SU-DHL-6 (cell line): ENCODE data around the gene TLL2.

Experiments used
- H2AFZ ChIP-seq: fragments of 200-600 bp; sonication (generic); 2 replicates; pipeline ENCODE4 v1.6.1; 2014; ENCODE audit warnings: low read depth, mild to moderate bottlenecking, moderate library complexity, mixed read lengths, antibody characterized with exemption, low read length; ENCODE audit not compliant: severe bottlenecking
- H3F3A ChIP-seq: fragments of 200-600 bp; shearing (Covaris generic); 2 replicates; pipeline ENCODE4 v1.6.0; 2016; ENCODE audit warnings: antibody characterized with exemption, mild to moderate bottlenecking; ENCODE audit not compliant: insufficient read depth
- H3K27ac ChIP-seq: fragments of 200-600 bp; sonication (generic); 2 replicates; pipeline ENCODE4 v1.5.1; 2016; ENCODE audit warnings: low read depth, mild to moderate bottlenecking, low read length, moderate library complexity, mixed read lengths
- H3K27me3 ChIP-seq: fragments of 200-600 bp; sonication (generic), shearing (Covaris generic); 2 replicates; pipeline ENCODE4 v1.6.0; 2014; ENCODE audit warnings: mild to moderate bottlenecking, low read length
- H3K36me3 ChIP-seq: fragments of 200-600 bp; sonication (generic); 2 replicates; pipeline ENCODE4 v1.6.1; 2014; ENCODE audit warnings: mild to moderate bottlenecking, low read length, mixed read lengths
- H3K4me2 ChIP-seq: fragments of 300-600, 200-600 bp; shearing (Covaris generic), sonication (generic); 2 replicates; pipeline ENCODE4 v1.6.0; 2014; ENCODE audit warnings: low read length, low read depth, mild to moderate bottlenecking; ENCODE audit not compliant: poor library complexity, severe bottlenecking
- H3K4me3 ChIP-seq: fragments of 200-600 bp; sonication (generic); 2 replicates; pipeline ENCODE4 v1.5.1; 2014; ENCODE audit warnings: antibody characterized with exemption, low read length, mild to moderate bottlenecking, mixed read lengths; ENCODE audit not compliant: insufficient read depth, poor library complexity, severe bottlenecking
- H3K79me2 ChIP-seq: fragments of 200-600 bp; sonication (generic); 2 replicates; pipeline ENCODE4 v1.6.1; 2014; ENCODE audit warnings: mild to moderate bottlenecking, low read length, moderate library complexity; ENCODE audit not compliant: insufficient read depth
- H3K9ac ChIP-seq: fragments of 200-600 bp; sonication (generic); 2 replicates; pipeline ENCODE4 v1.7.0; 2014; ENCODE audit warnings: mild to moderate bottlenecking, low read length
- H3K9me2 ChIP-seq: fragments of 200-600 bp; sonication (generic); replicated peaks from 2 replicates; pipeline ENCODE4 v1.6.1; 2014; ENCODE audit warnings: low read length; ENCODE audit not compliant: insufficient read depth
- H3K9me3 ChIP-seq: fragments of 200-600 bp; sonication (generic); 2 replicates; pipeline ENCODE4 v1.6.1; 2014; ENCODE audit warnings: low read length, mixed read lengths; ENCODE audit not compliant: insufficient read depth
- H4K20me1 ChIP-seq: fragments of 200-600 bp; sonication (generic); 2 replicates; pipeline ENCODE4 v1.6.1; 2014; ENCODE audit warnings: low read depth, mild to moderate bottlenecking, antibody characterized with exemption, low read length, moderate library complexity, mixed read lengths
- EZH2phosphoT487 ChIP-seq: fragments of 200-600 bp; sonication (generic), shearing (Covaris generic); conservative IDR thresholded peaks from 2 replicates; pipeline ENCODE4 v1.6.1; 2018; ENCODE audit warnings: mild to moderate bottlenecking, antibody characterized with exemption, low read length, moderate library complexity, mixed read lengths
- TF ChIP-seq, protein P1 (sequence below): fragments of 200-600 bp; sonication (generic); IDR thresholded peaks from one replicate; pipeline ENCODE4 v1.5.1; 2017; ENCODE audit warnings: antibody characterized with exemption, mild to moderate bottlenecking, low read length, moderate library complexity; ENCODE audit not compliant: insufficient read depth, poor library complexity, severe bottlenecking

Gene TLL2

DNA sequence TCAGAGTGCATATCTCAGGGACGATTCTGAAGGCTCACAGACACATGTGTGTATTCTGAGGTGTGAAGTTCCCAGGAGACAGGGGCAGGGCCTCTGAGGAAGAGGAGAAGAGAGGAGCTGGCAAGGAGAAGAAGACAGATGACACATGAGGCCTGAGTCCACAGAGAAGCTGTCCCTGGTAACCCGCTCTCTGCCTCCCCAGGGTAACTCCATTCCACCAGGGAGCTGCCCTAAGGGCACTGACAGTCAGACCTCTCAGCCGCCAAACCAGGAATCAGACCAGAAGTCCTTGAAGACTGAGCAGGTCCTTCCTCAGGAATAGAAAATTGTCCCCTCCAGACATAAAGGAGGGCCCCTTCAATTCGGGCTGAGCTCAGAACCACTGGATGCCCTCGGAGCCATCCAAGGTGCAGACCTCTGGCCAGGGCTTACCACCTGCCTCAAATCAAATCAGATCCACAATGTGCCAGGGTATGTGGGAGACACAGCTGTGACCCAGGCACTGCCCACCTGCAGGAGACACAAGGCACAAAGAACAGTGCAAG lies 57.4 kb downstream of the TLL2 start:
- no peaks in the 10 kb centered on the region for H3K79me2 ChIP-seq
- no peak overlapping the region for H3K4me2 ChIP-seq
- no peak for TF ChIP-seq EZH2phosphoT487
- TF ChIP-seq, protein P1, sequence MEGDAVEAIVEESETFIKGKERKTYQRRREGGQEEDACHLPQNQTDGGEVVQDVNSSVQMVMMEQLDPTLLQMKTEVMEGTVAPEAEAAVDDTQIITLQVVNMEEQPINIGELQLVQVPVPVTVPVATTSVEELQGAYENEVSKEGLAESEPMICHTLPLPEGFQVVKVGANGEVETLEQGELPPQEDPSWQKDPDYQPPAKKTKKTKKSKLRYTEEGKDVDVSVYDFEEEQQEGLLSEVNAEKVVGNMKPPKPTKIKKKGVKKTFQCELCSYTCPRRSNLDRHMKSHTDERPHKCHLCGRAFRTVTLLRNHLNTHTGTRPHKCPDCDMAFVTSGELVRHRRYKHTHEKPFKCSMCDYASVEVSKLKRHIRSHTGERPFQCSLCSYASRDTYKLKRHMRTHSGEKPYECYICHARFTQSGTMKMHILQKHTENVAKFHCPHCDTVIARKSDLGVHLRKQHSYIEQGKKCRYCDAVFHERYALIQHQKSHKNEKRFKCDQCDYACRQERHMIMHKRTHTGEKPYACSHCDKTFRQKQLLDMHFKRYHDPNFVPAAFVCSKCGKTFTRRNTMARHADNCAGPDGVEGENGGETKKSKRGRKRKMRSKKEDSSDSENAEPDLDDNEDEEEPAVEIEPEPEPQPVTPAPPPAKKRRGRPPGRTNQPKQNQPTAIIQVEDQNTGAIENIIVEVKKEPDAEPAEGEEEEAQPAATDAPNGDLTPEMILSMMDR: no peak
- H3K9me2 ChIP-seq: no peaks in the 10 kb centered on the region
- no peaks in the 10 kb centered on the region for H3K27me3 ChIP-seq
- no peak overlapping the region for H3K9ac ChIP-seq
- H4K20me1 ChIP-seq: no peaks in the 10 kb centered on the region
- no peaks in the 10 kb centered on the region for H3F3A ChIP-seq
- H3K4me3 ChIP-seq: no peak overlapping the region
- no peaks in the 10 kb centered on the region for H3K9me3 ChIP-seq
- no peak overlapping the region for H3K27ac ChIP-seq
- no peaks in the 10 kb centered on the region for H3K36me3 ChIP-seq
- H2AFZ ChIP-seq: no peak overlapping the region

DNA sequence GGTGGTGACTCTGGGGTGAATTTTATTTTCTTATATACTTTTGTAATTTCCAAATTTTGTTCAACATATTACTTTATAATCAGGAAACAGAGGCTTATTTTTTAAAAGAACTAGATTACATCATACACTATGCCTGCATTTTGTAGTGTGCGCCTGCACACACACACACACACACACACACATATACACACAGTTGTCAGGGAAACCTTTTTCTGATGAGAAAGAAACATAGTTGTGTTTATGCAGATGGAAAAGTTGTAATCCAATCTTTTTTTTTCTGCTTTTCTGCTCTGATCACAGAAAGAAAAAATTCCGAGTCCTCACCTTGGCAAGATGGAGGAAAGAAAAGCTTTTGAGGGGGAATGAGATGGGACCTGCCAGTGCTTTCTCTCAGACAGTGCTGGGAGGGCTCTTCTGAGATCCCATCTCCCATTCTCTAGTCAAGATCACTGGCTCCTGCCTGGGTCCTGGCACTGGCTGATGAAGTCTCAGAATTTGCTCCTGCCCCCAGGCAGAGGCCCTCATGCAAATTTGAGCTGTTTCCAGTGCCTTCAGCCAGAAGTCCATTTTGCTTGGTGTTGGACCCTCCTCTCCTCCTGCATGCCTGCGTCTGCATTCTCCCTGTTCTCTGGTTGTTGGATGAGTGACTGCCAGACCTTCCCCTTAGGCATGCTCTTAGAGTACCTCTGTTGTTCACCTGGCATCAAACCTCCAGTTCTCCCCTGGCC lies 59.7 kb downstream of the TLL2 start:
- Histone ChIP-seq H3K9me2 (no peaks in the 10 kb centered on the region), H3K27me3 (no peaks in the 10 kb centered on the region), H2AFZ (no peak overlapping the region), H3K27ac (no peak overlapping the region), H3F3A (no peaks in the 10 kb centered on the region), H3K9ac (no peak overlapping the region), H3K79me2 (no peaks in the 10 kb centered on the region), H3K9me3 (no peaks in the 10 kb centered on the region), H4K20me1 (no peaks in the 10 kb centered on the region), H3K36me3 (no peaks in the 10 kb centered on the region), H3K4me3 (no peak overlapping the region), H3K4me2 (no peak overlapping the region)
- TF ChIP-seq EZH2phosphoT487: no peak
- TF ChIP-seq, protein P1: no peak

DNA sequence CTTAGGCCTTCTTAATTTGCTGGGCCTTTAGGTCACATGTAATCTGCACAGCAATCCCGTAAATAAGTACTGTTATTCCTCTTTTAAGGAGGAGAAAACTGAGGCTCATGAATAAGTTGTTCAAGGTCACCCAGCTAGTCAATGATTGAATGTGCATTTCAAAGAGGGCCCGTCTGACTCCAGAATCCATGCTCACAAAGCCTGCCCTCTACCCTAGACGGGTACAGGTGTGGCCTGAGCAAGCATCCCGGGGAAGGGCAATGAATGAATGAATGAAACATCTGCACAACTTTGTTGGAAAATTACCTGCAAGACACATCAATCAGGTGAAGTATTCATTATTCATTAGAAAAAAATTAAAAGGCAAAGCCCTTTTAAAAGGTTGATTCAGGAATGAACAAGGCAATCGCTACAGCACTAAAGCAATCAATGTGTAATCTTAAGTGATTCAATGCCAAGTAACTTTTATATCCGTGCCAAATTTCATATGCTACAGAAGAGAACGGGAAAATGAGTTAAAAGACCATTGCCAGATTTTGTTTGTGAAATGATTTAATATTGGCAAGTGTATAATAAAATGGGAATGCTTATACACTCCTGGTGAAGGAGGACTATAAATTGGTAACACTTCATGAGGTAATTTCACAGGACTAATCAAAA lies 61.1 kb downstream of the TLL2 start:
- TF ChIP-seq, protein P1: no peak
- TF ChIP-seq EZH2phosphoT487: no peak
- no peaks in the 10 kb centered on the region for H3K27me3 ChIP-seq

More for the DNA sequence above, 61.1 kb downstream of the TLL2 start:
- H3K79me2 ChIP-seq: no peaks in the 10 kb centered on the region
- no peaks in the 10 kb centered on the region for H4K20me1 ChIP-seq
- no peak overlapping the region for H3K4me2 ChIP-seq
- H3K9me3 ChIP-seq: no peaks in the 10 kb centered on the region
- H3K9me2 ChIP-seq: no peaks in the 10 kb centered on the region
- no peak overlapping the region for H3K4me3 ChIP-seq
- H3K36me3 ChIP-seq: no peaks in the 10 kb centered on the region
- H2AFZ ChIP-seq: no peak overlapping the region
- no peak overlapping the region for H3K27ac ChIP-seq
- no peaks in the 10 kb centered on the region for H3F3A ChIP-seq
- H3K9ac ChIP-seq: no peak overlapping the region
